ENCODE measurements around the gene LAMA2.

DNA sequence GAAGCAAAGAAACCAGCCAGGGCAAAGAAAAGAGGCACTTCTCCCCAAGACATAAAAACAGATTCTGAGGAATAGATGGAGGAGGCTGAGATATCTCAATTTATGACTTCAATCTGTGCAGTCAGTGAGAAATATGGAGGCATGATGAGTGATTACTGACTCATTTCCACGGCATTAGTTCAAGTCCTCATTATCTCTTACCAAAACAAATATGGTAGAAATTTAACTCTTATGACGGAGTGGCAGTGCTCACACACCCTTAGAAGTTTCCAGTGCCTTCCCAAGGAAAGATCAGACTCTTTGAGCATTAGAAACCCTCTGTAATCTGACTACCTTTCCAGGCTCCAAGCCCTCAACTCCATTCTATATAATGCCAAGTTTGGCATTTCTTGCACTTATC is 463.0 kb downstream of the LAMA2 start:
- TF ChIP-seq SIN3A (IDR thresholded peaks at IDR 0.05; ENCODE audit: borderline replicate concordance, insufficient read depth, low read length): no peak
- TF ChIP-seq, protein P1, sequence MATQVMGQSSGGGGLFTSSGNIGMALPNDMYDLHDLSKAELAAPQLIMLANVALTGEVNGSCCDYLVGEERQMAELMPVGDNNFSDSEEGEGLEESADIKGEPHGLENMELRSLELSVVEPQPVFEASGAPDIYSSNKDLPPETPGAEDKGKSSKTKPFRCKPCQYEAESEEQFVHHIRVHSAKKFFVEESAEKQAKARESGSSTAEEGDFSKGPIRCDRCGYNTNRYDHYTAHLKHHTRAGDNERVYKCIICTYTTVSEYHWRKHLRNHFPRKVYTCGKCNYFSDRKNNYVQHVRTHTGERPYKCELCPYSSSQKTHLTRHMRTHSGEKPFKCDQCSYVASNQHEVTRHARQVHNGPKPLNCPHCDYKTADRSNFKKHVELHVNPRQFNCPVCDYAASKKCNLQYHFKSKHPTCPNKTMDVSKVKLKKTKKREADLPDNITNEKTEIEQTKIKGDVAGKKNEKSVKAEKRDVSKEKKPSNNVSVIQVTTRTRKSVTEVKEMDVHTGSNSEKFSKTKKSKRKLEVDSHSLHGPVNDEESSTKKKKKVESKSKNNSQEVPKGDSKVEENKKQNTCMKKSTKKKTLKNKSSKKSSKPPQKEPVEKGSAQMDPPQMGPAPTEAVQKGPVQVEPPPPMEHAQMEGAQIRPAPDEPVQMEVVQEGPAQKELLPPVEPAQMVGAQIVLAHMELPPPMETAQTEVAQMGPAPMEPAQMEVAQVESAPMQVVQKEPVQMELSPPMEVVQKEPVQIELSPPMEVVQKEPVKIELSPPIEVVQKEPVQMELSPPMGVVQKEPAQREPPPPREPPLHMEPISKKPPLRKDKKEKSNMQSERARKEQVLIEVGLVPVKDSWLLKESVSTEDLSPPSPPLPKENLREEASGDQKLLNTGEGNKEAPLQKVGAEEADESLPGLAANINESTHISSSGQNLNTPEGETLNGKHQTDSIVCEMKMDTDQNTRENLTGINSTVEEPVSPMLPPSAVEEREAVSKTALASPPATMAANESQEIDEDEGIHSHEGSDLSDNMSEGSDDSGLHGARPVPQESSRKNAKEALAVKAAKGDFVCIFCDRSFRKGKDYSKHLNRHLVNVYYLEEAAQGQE (IDR thresholded peaks at IDR 0.05; ENCODE audit: insufficient read depth in 1 of 2, low read depth in 2 of 2, low read length in 2 of 2): no peak
- TF ChIP-seq POLR2AphosphoS5 (IDR thresholded peaks at IDR 0.05; ENCODE audit: low read depth, low read length): no peak

Measured in PFSK-1 (cell line).